ENCODE measurements around the gene TMEM140. TPM values are rescaled to one million over a fixed set of nuclear protein-coding genes. Genes with fewer than 3 reads are reported as not detected.

The TMEM140 gene
- total and polyA plus RNA-seq, 9 of the 15 experiments (the other 6 are each of a cell fraction or from before 2014, with no cell fraction given) = 0.03 to 0.82 (median 0.23) TPM

DNA sequence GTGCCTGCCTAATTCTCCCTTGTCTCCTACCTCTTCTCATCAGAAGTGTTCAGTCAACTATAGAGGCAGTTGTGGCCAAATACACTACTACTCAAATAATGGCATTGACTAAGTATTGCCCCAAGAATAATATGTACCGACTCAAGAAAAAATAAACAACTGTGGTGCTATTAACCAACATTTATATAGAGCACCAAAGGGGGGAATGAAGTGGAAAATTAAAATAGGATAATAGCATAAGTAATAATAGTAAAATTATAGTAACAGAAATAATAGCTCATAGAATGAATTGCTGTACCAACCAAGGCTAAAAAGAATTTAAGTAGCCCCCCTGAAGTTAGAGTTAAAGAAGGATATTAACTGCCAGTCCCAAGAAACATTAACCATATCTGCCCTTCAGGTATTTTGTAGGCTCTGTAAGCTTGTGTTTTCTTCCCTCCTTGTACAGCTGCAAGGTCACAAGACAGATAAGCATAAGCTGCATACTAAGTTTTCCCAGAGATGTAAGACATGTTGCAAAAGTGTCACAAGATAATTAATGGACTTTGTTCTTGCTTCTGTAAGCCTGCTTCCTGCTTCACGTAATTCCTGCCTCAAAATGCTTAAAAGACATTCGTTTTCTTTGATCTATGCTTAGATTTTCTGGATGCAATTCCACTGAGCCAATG lies 33.5 kb downstream of the TMEM140 start (continued):
- no peak for TF ChIP-seq ARID2 (IDR thresholded peaks at IDR 0.05)
- no peak for TF ChIP-seq ZNF224 (CRISPR knock-in tag; IDR thresholded peaks at IDR 0.05)
- no peak for TF ChIP-seq ZBTB12 (CRISPR knock-in tag; IDR thresholded peaks at IDR 0.05)
- TF ChIP-seq HMBOX1 (IDR thresholded peaks at IDR 0.05) = no peak
- no peak for TF ChIP-seq XRCC3 (IDR thresholded peaks at IDR 0.05)
- no peak for TF ChIP-seq NCOA2 (IDR thresholded peaks at IDR 0.05; ENCODE audit: partially characterized antibody in 2 of 2)
- TF ChIP-seq ZNF140 (CRISPR knock-in tag; IDR thresholded peaks at IDR 0.05) = no peak
- TF ChIP-seq THRAP3 (IDR thresholded peaks at IDR 0.05; ENCODE audit: borderline replicate concordance) = no peak
- TF ChIP-seq, protein P1, sequence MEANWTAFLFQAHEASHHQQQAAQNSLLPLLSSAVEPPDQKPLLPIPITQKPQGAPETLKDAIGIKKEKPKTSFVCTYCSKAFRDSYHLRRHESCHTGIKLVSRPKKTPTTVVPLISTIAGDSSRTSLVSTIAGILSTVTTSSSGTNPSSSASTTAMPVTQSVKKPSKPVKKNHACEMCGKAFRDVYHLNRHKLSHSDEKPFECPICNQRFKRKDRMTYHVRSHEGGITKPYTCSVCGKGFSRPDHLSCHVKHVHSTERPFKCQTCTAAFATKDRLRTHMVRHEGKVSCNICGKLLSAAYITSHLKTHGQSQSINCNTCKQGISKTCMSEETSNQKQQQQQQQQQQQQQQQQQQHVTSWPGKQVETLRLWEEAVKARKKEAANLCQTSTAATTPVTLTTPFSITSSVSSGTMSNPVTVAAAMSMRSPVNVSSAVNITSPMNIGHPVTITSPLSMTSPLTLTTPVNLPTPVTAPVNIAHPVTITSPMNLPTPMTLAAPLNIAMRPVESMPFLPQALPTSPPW (CRISPR knock-in tag; IDR thresholded peaks at IDR 0.05) = no peak
- TF ChIP-seq ERF (CRISPR knock-in tag; IDR thresholded peaks at IDR 0.05) = no peak
- TF ChIP-seq PATZ1 (CRISPR knock-in tag; IDR thresholded peaks at IDR 0.05; ENCODE audit: borderline replicate concordance) = no peak
- TF ChIP-seq TRIM28 (IDR thresholded peaks at IDR 0.05) = peak; percentile 93
- TF ChIP-seq TAL1 (IDR thresholded peaks at IDR 0.05) = peak; percentile 24; the same call in 1 of the 2 replicates
- TF ChIP-seq GTF2B (IDR thresholded peaks at IDR 0.05; ENCODE audit: extremely low read depth, insufficient read length) = no peak
- TF ChIP-seq MIER1 (IDR thresholded peaks at IDR 0.05; ENCODE audit: low read depth) = no peak
- TF ChIP-seq NFE2L1 (tag; IDR thresholded peaks at IDR 0.05; ENCODE audit: borderline replicate concordance, low read depth) = no peak
- TF ChIP-seq CBFA2T3 (IDR thresholded peaks at IDR 0.05) = peak; percentile 43; the same call in 1 of the 2 replicates
- TF ChIP-seq MTA1 (IDR thresholded peaks at IDR 0.05; ENCODE audit: borderline replicate concordance) = no peak
- TF ChIP-seq ZNF280B (CRISPR knock-in tag; IDR thresholded peaks at IDR 0.05) = peak; percentile 30; the same call in 1 of the 2 replicates
- TF ChIP-seq HOXB6 (CRISPR knock-in tag; IDR thresholded peaks at IDR 0.05; ENCODE audit: borderline replicate concordance) = no peak
- TF ChIP-seq RAD21 (CRISPR knock-in tag; conservative IDR thresholded peaks at IDR 0.05 in 1 of 2, IDR thresholded peaks at IDR 0.05 in 1 of 2) = no peak

All from K562 (cell line).